SK-N-MC (cell line): Measurements from ENCODE around the gene TSPAN16.

Experiments used
- EZH2 ChIP-seq: fragments of 200-600 bp; sonication (generic); IDR thresholded peaks from one replicate; pipeline ENCODE4 v1.6.1; 2017; ENCODE audit warnings: antibody characterized with exemption
- POLR2AphosphoS5 ChIP-seq: IDR thresholded peaks from 2 replicates; pipeline ENCODE4 v1.6.1; 2012; ENCODE audit warnings: mild to moderate bottlenecking, low read depth, low read length, borderline replicate concordance

DNA sequence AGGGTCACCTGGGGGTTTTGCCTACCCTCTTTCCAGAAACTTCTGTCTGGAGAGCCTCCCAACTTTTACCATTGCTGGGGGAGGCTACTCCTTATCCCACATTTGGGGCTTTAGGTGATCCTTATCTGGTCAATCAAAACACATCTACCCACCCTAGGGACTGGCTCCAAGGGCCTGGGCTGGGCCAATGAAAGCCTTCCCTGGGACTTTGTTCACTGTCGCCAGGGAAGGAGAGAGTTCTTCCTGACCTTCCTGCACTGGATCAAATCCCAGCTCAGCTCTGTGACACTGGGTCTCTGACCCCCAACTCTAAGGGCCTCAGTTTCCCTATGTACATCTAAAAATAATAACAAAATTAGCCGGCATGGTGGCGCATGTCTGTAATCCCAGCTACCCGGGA is 44.7 kb upstream of the TSPAN16 start:
- TF ChIP-seq POLR2AphosphoS5: no peak
- no peak for TF ChIP-seq EZH2
